WTC11 (cell line): ENCODE measurements around the gene PPP1R16B. TPM values are rescaled to one million over a fixed set of nuclear protein-coding genes. Genes with fewer than 3 reads are reported as not detected.
A peak's percentile ranks its signal among the peaks of the same experiment; 100 is the strongest.

ENCODE experiments used
- ATAC-seq: fragments of 200-7000 bp; cut with Tn5 transposase; 2 replicates; pipeline ENCODE4 v1.10.0; 2021; ENCODE audit warnings: mild to moderate bottlenecking, moderate library complexity
- CTCF ChIA-PET: fragments of 300-600 bp; sonication (Branson Sonifier 250); formaldehyde crosslinking; loops from one replicate; lab custom pipeline; 2021; ENCODE audit warnings: antibody characterized with exemption; lab: Charles Lee
- POLR2A ChIA-PET: fragments of 350-600 bp; sonication (Branson Sonifier 250); formaldehyde crosslinking; loops from one replicate; lab custom pipeline; 2021; ENCODE audit warnings: antibody characterized with exemption; lab: Charles Lee
- DNase-seq: peaks from one replicate; pipeline ENCODE4 v3.0.0; 2021; ENCODE audit warnings: low spot score
- H3K27ac Mint-ChIP-seq: 2 replicates; pipeline ENCODE4 v1.8.0; 2021; ENCODE audit warnings: mixed read lengths
- H3K27me3 Mint-ChIP-seq: 2 replicates; pipeline ENCODE4 v1.8.0; 2021; ENCODE audit warnings: low read depth, mild to moderate bottlenecking, moderate library complexity, mixed read lengths
- H3K36me3 Mint-ChIP-seq: 2 replicates; pipeline ENCODE4 v1.8.0; 2021; ENCODE audit warnings: mixed read lengths
- H3K4me1 Mint-ChIP-seq: 2 replicates; pipeline ENCODE4 v1.8.0; 2022; ENCODE audit warnings: mixed read lengths
- H3K4me3 Mint-ChIP-seq: 2 replicates; pipeline ENCODE4 v1.8.0; 2021; ENCODE audit warnings: mild to moderate bottlenecking, moderate library complexity, mixed read lengths
- H3K9me3 Mint-ChIP-seq: 2 replicates; pipeline ENCODE4 v1.8.0; 2021; ENCODE audit warnings: mixed read lengths
- CBFB ChIP-seq: sonication (generic); formaldehyde crosslinking; IDR thresholded peaks from 2 replicates; pipeline ENCODE4 v1.8.1; 2022; ENCODE audit warnings: mild to moderate bottlenecking, low read depth, missing genetic modification reagents
- CREB1 ChIP-seq: sonication (generic); formaldehyde crosslinking; IDR thresholded peaks from 2 replicates; pipeline ENCODE4 v1.8.0; 2023; ENCODE audit warnings: mild to moderate bottlenecking, missing genetic modification reagents
- ELF4 ChIP-seq: sonication (generic); formaldehyde crosslinking; IDR thresholded peaks from 2 replicates; pipeline ENCODE4 v1.8.1; 2022; ENCODE audit warnings: low read depth, mild to moderate bottlenecking, moderate library complexity, missing genetic modification reagents
- ETV6 ChIP-seq: sonication (generic); formaldehyde crosslinking; IDR thresholded peaks from 2 replicates; pipeline ENCODE4 v1.8.1; 2022; ENCODE audit warnings: mild to moderate bottlenecking, missing genetic modification reagents
- GABPB1 ChIP-seq: sonication (generic); formaldehyde crosslinking; IDR thresholded peaks from 2 replicates; pipeline ENCODE4 v1.8.1; 2023; ENCODE audit warnings: mild to moderate bottlenecking, missing genetic modification reagents
- IRF2 ChIP-seq: sonication (generic); formaldehyde crosslinking; IDR thresholded peaks from 2 replicates; pipeline ENCODE4 v1.8.0; 2022; ENCODE audit warnings: low read depth, missing genetic modification reagents, borderline replicate concordance
- MYBL2 ChIP-seq: sonication (generic); formaldehyde crosslinking; IDR thresholded peaks from 2 replicates; pipeline ENCODE4 v1.8.1; 2023; ENCODE audit warnings: mild to moderate bottlenecking, moderate library complexity, missing genetic modification reagents
- OVOL2 ChIP-seq: fragments of 250-450 bp; sonication (Bioruptor Pico); IDR thresholded peaks from 2 replicates; pipeline ENCODE4 v1.9.0; 2021; ENCODE audit warnings: mild to moderate bottlenecking, borderline replicate concordance
- PRRX2 ChIP-seq: fragments of 250-450 bp; sonication (Bioruptor Pico); IDR thresholded peaks from 2 replicates; pipeline ENCODE4 v1.8.0; 2021; ENCODE audit warnings: mild to moderate bottlenecking
- RELA ChIP-seq: sonication (generic); formaldehyde crosslinking; IDR thresholded peaks from 2 replicates; pipeline ENCODE4 v1.8.1; 2022; ENCODE audit warnings: missing genetic modification reagents, mild to moderate bottlenecking, borderline replicate concordance
- SMAD4 ChIP-seq: sonication (generic); formaldehyde crosslinking; IDR thresholded peaks from 2 replicates; pipeline ENCODE4 v1.8.0; 2022; ENCODE audit warnings: mild to moderate bottlenecking, missing genetic modification reagents
- TCF7 ChIP-seq: sonication (generic); formaldehyde crosslinking; IDR thresholded peaks from 2 replicates; pipeline ENCODE4 v1.8.0; 2022; ENCODE audit warnings: mild to moderate bottlenecking, low read depth, missing genetic modification reagents, moderate library complexity
- ZNF121 ChIP-seq: sonication (generic); formaldehyde crosslinking; IDR thresholded peaks from 2 replicates; pipeline ENCODE4 v1.8.0; 2023; ENCODE audit warnings: missing genetic modification reagents
- ZNF671 ChIP-seq: fragments of 250-450 bp; sonication (Bioruptor Pico); IDR thresholded peaks from 2 replicates; pipeline ENCODE4 v1.8.0; 2021; ENCODE audit warnings: mild to moderate bottlenecking
- total RNA-seq: library from RNA; stranded (reverse); gene quantifications from 3 replicates; pipeline ENCODE4 v1.2.3, GENCODE V29; 2021
- TF ChIP-seq, protein P1 (sequence below): fragments of 200-600 bp; IDR thresholded peaks from 2 replicates; pipeline ENCODE4 v1.8.0; 2022; ENCODE audit warnings: antibody characterized with exemption
- TF ChIP-seq, protein P2 (sequence below): fragments of 250-450 bp; sonication (Bioruptor Pico); IDR thresholded peaks from 2 replicates; pipeline ENCODE4 v2.1.2; 2022; ENCODE audit warnings: mild to moderate bottlenecking, moderate library complexity
- TF ChIP-seq, protein P3 (sequence below): fragments of 250-450 bp; sonication (Bioruptor Pico); conservative IDR thresholded peaks from 2 replicates; pipeline ENCODE4 v1.9.0; 2021; ENCODE audit warnings: mild to moderate bottlenecking
- TF ChIP-seq, protein P4 (sequence below): sonication (generic); formaldehyde crosslinking; IDR thresholded peaks from 2 replicates; pipeline ENCODE4 v1.8.1; 2023; ENCODE audit warnings: mild to moderate bottlenecking, missing genetic modification reagents
- TF ChIP-seq, protein P5 (sequence below): sonication (generic); formaldehyde crosslinking; IDR thresholded peaks from 2 replicates; pipeline ENCODE4 v1.8.0; 2022; ENCODE audit warnings: missing genetic modification reagents
- TF ChIP-seq, protein P6 (sequence below): sonication (generic); formaldehyde crosslinking; IDR thresholded peaks from 2 replicates; pipeline ENCODE4 v1.8.1; 2022; ENCODE audit warnings: mild to moderate bottlenecking, missing genetic modification reagents, moderate library complexity, borderline replicate concordance
- TF ChIP-seq, protein P7 (sequence below): sonication (generic); formaldehyde crosslinking; IDR thresholded peaks from 2 replicates; pipeline ENCODE4 v1.8.1; 2022; ENCODE audit warnings: mild to moderate bottlenecking, moderate library complexity, missing genetic modification reagents

The PPP1R16B gene
- total RNA-seq, 1 experiment from 2014 or later: 12.0 TPM

DNA sequence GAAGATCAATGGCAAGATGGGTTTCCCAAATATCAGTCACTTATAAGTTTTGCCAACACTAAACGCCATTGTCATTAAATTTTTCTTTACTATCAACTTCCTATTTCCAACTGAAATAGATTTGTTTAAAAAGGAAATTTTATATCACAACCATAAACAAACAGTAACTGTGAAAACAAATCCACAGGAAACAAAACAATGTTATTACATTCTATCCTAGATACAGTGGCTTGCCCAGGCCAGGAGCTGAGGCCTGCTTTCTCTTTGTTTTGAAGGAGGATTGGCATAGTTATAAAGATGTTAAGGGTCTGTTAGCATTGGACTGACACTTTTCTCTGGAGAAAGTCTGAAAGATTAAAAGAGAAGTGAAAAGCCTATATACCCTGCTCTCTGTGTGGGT is 24.9 kb downstream of the PPP1R16B start:
- H3K27me3 Mint-ChIP-seq: no peaks in the 10 kb centered on the region
- no peak for ATAC-seq
- TF ChIP-seq ELF4 (no peak), ETV6 (CRISPR knock-in tag) (no peak), OVOL2 (CRISPR knock-in tag) (no peak), IRF2 (no peak), CBFB (no peak), ZNF121 (no peak), TCF7 (CRISPR knock-in tag) (no peak), MYBL2 (CRISPR knock-in tag) (no peak), GABPB1 (CRISPR knock-in tag) (no peak), CREB1 (CRISPR knock-in tag) (no peak), PRRX2 (CRISPR knock-in tag) (no peak), ZNF671 (CRISPR knock-in tag) (no peak), RELA (CRISPR knock-in tag) (no peak)
- TF ChIP-seq, protein P1, sequence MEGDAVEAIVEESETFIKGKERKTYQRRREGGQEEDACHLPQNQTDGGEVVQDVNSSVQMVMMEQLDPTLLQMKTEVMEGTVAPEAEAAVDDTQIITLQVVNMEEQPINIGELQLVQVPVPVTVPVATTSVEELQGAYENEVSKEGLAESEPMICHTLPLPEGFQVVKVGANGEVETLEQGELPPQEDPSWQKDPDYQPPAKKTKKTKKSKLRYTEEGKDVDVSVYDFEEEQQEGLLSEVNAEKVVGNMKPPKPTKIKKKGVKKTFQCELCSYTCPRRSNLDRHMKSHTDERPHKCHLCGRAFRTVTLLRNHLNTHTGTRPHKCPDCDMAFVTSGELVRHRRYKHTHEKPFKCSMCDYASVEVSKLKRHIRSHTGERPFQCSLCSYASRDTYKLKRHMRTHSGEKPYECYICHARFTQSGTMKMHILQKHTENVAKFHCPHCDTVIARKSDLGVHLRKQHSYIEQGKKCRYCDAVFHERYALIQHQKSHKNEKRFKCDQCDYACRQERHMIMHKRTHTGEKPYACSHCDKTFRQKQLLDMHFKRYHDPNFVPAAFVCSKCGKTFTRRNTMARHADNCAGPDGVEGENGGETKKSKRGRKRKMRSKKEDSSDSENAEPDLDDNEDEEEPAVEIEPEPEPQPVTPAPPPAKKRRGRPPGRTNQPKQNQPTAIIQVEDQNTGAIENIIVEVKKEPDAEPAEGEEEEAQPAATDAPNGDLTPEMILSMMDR: no peak
- TF ChIP-seq, protein P2, sequence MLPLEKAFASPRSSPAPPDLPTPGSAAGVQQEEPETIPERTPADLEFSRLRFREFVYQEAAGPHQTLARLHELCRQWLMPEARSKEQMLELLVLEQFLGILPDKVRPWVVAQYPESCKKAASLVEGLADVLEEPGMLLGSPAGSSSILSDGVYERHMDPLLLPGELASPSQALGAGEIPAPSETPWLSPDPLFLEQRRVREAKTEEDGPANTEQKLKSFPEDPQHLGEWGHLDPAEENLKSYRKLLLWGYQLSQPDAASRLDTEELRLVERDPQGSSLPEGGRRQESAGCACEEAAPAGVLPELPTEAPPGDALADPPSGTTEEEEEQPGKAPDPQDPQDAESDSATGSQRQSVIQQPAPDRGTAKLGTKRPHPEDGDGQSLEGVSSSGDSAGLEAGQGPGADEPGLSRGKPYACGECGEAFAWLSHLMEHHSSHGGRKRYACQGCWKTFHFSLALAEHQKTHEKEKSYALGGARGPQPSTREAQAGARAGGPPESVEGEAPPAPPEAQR (CRISPR knock-in tag): no peak
- TF ChIP-seq, protein P3, sequence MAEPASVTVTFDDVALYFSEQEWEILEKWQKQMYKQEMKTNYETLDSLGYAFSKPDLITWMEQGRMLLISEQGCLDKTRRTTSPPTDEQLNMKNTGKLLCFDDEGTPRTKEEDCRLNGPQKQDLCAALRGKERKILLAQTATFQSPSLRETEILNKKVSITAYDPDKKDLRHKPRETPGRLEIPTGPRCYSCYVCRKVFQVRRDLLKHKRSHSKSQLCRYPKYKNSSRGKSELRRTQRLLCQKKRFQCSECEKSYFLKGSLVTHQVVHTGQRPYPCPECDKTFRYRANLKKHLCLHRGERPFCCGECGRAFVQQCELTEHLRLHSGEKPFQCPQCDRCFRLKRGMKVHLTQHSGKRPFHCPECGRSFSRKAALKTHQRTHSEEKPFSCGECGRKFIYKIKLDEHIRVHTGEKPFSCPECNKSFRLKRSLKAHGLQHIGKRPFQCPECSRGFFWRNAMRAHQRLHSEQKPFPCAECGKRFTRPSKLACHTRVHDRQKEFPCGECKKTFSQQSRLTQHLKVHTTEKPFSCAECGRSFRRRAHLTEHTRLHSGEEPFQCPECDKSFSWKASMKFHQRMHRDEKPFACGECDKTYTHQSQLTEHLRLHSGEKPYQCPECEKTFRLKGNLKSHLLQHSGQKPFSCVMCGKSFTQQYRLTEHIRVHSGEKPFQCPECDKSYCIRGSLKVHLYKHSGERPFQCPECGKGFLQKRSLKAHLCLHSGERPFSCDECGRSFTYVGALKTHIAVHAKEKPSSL: no peak
- TF ChIP-seq, protein P4, sequence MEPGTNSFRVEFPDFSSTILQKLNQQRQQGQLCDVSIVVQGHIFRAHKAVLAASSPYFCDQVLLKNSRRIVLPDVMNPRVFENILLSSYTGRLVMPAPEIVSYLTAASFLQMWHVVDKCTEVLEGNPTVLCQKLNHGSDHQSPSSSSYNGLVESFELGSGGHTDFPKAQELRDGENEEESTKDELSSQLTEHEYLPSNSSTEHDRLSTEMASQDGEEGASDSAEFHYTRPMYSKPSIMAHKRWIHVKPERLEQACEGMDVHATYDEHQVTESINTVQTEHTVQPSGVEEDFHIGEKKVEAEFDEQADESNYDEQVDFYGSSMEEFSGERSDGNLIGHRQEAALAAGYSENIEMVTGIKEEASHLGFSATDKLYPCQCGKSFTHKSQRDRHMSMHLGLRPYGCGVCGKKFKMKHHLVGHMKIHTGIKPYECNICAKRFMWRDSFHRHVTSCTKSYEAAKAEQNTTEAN (CRISPR knock-in tag): no peak
- TF ChIP-seq, all 79 proteins: peak for 0
- Mint-ChIP-seq H3K27ac (0 out of 2 replicates have a peak overlapping the region, but pooled peaks have one; percentile 53), H3K36me3 (no peaks in the 10 kb centered on the region), H3K4me1 (peaks cover 32% of the 10 kb centered on the region), H3K9me3 (no peaks in the 10 kb centered on the region), H3K4me3 (no peak overlapping the region)
- POLR2A ChIA-PET: no interaction called here
- CTCF ChIA-PET: no interaction called here
- DNase-seq: no peak

DNA sequence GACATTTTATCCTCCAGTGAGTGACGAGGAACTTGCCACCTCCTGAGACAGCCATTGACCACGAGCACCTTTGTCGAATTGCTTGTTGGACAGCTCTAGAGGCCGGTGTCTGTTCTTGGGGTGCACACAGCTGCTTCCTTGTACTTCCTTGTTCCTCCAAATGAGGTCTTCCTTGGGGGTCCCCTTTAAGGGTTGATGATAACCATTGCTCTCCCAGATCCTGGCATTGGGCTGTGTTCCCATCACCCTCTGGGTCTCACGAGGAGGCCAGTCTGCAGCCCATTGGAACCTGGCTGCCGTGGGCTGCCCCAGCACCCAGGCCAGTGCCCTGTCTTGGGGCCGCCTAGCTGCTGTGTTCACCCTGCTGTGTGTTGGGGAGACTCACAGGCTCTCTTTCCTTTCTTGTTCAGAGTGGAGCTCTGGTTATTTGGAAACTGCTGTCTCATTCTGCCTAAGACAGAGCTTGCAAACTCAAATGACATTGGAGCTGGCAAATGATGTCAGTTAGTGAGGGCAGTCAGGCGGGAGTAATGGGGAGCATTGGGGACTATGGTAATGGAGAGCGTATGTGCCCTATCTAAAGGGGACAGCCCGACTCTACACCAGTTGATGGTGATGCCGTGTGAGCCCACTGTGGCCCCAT is 25.7 kb downstream of the PPP1R16B start:
- Mint-ChIP-seq H3K36me3 (no peaks in the 10 kb centered on the region), H3K27ac (0 out of 2 replicates have a peak overlapping the region, but pooled peaks have one; percentile 42), H3K4me3 (no peak overlapping the region), H3K9me3 (no peaks in the 10 kb centered on the region), H3K4me1 (peaks cover 24% of the 10 kb centered on the region), H3K27me3 (no peaks in the 10 kb centered on the region)
- DNase-seq (no peak), ATAC-seq (no peak)
- ChIA-PET CTCF (no interaction called here), POLR2A (no interaction called here)
- TF ChIP-seq, protein P5, sequence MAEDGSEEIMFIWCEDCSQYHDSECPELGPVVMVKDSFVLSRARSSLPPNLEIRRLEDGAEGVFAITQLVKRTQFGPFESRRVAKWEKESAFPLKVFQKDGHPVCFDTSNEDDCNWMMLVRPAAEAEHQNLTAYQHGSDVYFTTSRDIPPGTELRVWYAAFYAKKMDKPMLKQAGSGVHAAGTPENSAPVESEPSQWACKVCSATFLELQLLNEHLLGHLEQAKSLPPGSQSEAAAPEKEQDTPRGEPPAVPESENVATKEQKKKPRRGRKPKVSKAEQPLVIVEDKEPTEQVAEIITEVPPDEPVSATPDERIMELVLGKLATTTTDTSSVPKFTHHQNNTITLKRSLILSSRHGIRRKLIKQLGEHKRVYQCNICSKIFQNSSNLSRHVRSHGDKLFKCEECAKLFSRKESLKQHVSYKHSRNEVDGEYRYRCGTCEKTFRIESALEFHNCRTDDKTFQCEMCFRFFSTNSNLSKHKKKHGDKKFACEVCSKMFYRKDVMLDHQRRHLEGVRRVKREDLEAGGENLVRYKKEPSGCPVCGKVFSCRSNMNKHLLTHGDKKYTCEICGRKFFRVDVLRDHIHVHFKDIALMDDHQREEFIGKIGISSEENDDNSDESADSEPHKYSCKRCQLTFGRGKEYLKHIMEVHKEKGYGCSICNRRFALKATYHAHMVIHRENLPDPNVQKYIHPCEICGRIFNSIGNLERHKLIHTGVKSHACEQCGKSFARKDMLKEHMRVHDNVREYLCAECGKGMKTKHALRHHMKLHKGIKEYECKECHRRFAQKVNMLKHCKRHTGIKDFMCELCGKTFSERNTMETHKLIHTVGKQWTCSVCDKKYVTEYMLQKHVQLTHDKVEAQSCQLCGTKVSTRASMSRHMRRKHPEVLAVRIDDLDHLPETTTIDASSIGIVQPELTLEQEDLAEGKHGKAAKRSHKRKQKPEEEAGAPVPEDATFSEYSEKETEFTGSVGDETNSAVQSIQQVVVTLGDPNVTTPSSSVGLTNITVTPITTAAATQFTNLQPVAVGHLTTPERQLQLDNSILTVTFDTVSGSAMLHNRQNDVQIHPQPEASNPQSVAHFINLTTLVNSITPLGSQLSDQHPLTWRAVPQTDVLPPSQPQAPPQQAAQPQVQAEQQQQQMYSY: no peak
- TF ChIP-seq, protein P2 (CRISPR knock-in tag): no peak
- TF ChIP-seq, protein P6, sequence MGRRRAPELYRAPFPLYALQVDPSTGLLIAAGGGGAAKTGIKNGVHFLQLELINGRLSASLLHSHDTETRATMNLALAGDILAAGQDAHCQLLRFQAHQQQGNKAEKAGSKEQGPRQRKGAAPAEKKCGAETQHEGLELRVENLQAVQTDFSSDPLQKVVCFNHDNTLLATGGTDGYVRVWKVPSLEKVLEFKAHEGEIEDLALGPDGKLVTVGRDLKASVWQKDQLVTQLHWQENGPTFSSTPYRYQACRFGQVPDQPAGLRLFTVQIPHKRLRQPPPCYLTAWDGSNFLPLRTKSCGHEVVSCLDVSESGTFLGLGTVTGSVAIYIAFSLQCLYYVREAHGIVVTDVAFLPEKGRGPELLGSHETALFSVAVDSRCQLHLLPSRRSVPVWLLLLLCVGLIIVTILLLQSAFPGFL (CRISPR knock-in tag): no peak
- TF ChIP-seq SMAD4 (CRISPR knock-in tag): no peak
- TF ChIP-seq, protein P7, sequence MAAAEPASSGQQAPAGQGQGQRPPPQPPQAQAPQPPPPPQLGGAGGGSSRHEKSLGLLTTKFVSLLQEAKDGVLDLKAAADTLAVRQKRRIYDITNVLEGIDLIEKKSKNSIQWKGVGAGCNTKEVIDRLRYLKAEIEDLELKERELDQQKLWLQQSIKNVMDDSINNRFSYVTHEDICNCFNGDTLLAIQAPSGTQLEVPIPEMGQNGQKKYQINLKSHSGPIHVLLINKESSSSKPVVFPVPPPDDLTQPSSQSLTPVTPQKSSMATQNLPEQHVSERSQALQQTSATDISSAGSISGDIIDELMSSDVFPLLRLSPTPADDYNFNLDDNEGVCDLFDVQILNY: no peak
